Rectal smooth muscle tissue (tissue), 1 donor: ENCODE data around the gene LPCAT1.
A peak's percentile ranks its signal among the peaks of the same experiment; 100 is the strongest.
"Not testable (repeated sequence)": the region's sequence is repeated elsewhere in the genome, so short reads cannot be mapped to it uniquely, and the experiment has no call there.

Source experiments
- H3K27ac ChIP-seq: one replicate; pipeline ENCODE4 v1.7.0; 2013; ENCODE audit warnings: low read depth, low read length, inconsistent platforms
- H3K27me3 ChIP-seq: one replicate; pipeline ENCODE4 v1.7.0; 2013; ENCODE audit warnings: low read length; ENCODE audit not compliant: control insufficient read depth, insufficient read depth
- H3K36me3 ChIP-seq: one replicate; pipeline ENCODE4 v1.7.0; 2013; ENCODE audit warnings: low read length; ENCODE audit not compliant: control insufficient read depth, insufficient read depth
- H3K4me1 ChIP-seq: one replicate; pipeline ENCODE4 v1.7.0; 2013; ENCODE audit warnings: low read length; ENCODE audit not compliant: control insufficient read depth, insufficient read depth
- H3K4me3 ChIP-seq: one replicate; pipeline ENCODE4 v1.7.0; 2013; ENCODE audit warnings: low read length
- H3K9ac ChIP-seq: one replicate; pipeline ENCODE4 v1.7.0; 2013; ENCODE audit warnings: low read length

LPCAT1 gene

GRCh38 chr5:1541702-1542400 lies 18.1 kb upstream of the LPCAT1 start:
- Histone ChIP-seq H3K4me3 (no peak overlapping the region), H3K36me3 (no peaks in the 10 kb centered on the region), H3K4me1 (no peaks in the 10 kb centered on the region), H3K9ac (no peak overlapping the region), H3K27me3 (no peaks in the 10 kb centered on the region), H3K27ac (no peak overlapping the region)

DNA sequence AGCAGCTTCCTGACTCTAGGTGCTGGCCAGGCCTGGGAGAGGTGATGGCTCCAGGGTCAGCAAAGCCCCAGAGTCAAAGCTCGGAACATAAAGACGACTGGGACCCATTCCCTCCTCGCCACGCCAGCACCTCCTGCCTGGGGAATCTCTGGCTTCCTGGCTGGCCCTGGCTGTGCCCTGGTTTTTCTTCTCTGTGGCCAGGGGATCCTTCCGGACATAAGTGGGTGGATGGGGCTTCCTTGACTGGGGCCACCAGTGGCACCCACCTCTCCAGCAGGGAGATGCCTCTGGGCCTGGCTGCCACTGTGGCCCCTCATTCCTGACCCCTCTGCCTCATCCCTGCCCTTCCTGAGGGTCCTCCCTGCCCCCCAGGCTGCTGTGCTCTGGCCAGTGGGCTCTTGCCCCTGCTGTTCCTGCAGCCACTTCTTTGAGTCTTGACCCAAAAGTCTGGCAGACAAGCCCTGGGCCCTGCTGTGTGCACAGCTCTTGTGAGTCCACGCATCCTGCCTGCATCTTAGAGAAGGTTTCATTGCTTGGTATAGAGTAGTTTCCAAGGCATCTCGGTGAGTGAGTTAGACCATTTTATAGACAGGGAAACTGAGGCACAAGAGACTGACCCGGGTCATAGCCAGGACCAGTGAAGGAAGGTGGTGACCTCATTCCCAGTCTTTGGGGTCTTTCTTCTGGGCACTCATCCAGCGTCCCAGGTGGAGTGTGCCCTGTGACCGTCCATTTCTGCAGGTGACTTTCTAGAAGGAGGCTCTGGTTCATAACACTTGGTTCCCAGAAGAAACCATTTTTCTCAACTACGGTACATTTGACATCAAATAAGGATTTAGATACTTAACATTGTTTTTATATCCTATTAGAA lies 17.3 kb upstream of the LPCAT1 start:
- Histone ChIP-seq H3K9ac (no peak overlapping the region), H3K4me1 (no peaks in the 10 kb centered on the region), H3K4me3 (no peak overlapping the region), H3K27ac (no peak overlapping the region), H3K36me3 (no peaks in the 10 kb centered on the region), H3K27me3 (no peaks in the 10 kb centered on the region)

DNA sequence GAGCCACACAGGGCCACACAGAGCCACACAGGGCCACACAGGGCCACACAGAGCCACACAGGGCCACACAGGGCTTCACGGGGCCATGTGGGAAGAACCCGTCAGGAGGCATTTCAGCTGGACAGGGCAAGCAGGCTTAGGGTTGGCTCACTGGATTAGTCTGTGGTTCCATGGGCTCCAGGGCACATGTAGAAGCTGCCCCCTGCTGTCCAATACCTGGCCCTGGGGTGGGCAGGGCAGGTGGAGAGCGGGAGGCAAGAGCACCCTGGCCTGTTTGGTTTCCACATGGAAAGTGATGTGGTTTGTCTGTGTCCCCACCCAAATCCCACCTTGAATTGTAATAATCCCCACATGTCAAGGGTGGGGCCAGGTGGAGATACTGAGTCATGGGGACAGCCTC lies 16.4 kb upstream of the LPCAT1 start:
- H3K27me3 ChIP-seq = no peaks in the 10 kb centered on the region
- no peak overlapping the region for H3K9ac ChIP-seq
- no peak overlapping the region for H3K27ac ChIP-seq
- no peak overlapping the region for H3K4me3 ChIP-seq
- no peaks in the 10 kb centered on the region for H3K4me1 ChIP-seq
- H3K36me3 ChIP-seq = no peaks in the 10 kb centered on the region

GRCh38 chr5:1539393-1540161 lies 15.8 kb upstream of the LPCAT1 start:
- not testable (repeated sequence) for H3K27ac ChIP-seq

GRCh38 chr5:1538741-1539392 lies 15.1 kb upstream of the LPCAT1 start:
- Histone ChIP-seq H3K36me3 (no peaks in the 10 kb centered on the region), H3K4me3 (no peak overlapping the region), H3K27me3 (no peaks in the 10 kb centered on the region), H3K4me1 (no peaks in the 10 kb centered on the region), H3K9ac (no peak overlapping the region), H3K27ac (no peak overlapping the region)

More at GRCh38 chr5:1539393-1540161, 15.8 kb upstream of the LPCAT1 start:
- not testable (repeated sequence) for H3K36me3 ChIP-seq, H3K27me3 ChIP-seq, H3K4me3 ChIP-seq, H3K9ac ChIP-seq, H3K4me1 ChIP-seq

DNA sequence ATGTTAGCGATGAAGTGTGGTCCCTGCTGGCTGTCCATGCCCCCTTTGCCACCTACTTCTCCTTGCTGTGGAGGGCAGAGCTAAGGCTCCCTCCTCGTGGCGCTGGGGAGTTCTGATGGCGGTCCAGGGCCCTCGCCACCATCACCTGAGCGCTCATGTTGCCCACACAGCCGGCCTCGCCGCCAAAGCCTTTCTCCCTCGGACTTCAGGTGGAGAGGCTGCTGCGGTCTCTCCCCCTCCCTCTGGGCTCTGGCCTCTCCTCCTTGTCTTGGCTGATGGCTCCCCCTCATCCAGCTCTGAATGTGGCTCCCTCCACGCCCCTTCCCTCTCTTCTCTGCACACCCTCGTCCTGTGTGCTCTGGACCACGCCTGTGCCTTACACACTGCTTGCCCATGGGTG lies 14.5 kb upstream of the LPCAT1 start:
- H3K27me3 ChIP-seq = no peaks in the 10 kb centered on the region
- H3K36me3 ChIP-seq = no peaks in the 10 kb centered on the region
- H3K4me1 ChIP-seq = no peaks in the 10 kb centered on the region
- no peak overlapping the region for H3K27ac ChIP-seq
- no peak overlapping the region for H3K9ac ChIP-seq
- H3K4me3 ChIP-seq = no peak overlapping the region

- no peak overlapping the region for H3K4me3 ChIP-seq
- H3K36me3 ChIP-seq = no peaks in the 10 kb centered on the region
- no peak overlapping the region for H3K27ac ChIP-seq
- no peaks in the 10 kb centered on the region for H3K4me1 ChIP-seq
- H3K27me3 ChIP-seq = no peaks in the 10 kb centered on the region
- H3K9ac ChIP-seq = no peak overlapping the region
These were observed 13.9 kb upstream of the LPCAT1 start for GRCh38 chr5:1537603-1538154.

DNA sequence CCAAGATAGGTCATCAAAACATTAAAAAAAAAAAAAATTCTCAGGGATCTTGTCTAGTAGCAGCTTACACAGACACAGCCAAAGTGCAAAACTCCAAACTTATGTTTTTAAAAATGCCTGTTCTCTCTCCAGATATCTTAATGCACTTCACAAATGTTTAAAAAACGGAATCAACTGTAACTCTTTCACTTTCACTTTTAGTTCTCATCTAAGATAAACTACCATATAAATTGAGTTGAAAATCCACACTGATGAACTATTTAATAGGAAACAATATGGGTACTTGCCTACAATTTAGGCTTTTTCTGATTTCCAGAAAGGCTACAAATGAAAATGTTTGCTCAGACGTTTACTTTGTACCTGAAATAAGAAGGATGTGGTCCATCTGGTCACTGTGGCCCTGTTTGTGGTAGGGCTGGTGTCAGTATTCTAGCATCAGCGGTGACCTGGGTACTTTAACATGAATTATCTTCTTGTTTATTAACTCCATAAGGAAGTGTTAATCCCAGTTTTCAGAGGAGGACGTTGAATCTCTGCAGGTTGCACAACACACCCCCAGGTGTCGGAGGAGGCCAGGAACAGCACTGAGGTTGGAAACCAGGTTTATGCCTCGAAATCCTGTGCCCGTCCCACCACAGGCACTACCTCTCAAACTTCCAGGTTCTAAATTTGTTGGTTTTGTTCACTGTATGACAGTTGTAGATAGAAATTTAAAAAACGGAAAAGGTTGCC lies 13.3 kb upstream of the LPCAT1 start:
- H3K27ac ChIP-seq = no peak overlapping the region
- H3K36me3 ChIP-seq = no peaks in the 10 kb centered on the region
- H3K4me3 ChIP-seq = peak overlapping the region; percentile 25
- no peaks in the 10 kb centered on the region for H3K4me1 ChIP-seq
- no peaks in the 10 kb centered on the region for H3K27me3 ChIP-seq
- H3K9ac ChIP-seq = no peak overlapping the region

DNA sequence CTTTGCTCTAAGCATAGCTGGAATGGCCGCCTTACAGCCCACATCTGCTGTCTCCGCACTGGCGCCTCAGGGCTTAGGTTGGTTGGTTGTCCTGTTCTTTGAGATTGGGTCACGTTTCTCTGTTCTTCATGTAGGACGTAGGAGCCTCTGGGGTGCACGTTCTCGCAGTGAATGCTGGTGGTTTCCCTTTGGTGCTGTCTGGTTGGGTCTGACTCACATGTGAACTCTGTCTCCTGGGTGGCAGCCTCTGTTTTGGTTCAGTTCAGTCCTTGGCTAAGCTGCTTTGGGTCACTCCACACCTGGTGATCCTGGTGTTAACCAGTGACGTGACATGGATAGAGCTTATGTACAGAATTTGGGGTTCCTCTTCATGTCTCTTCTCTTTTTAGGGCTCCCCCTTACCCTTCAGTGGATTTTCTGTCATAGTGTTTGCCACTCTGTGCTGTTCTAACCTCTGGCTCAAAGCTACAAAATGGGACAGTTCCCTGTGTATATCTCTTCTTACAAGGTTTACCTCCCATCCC lies 12.6 kb upstream of the LPCAT1 start:
- no peak overlapping the region for H3K27ac ChIP-seq
- H3K4me3 ChIP-seq = peak overlapping the region; percentile 25
- no peak overlapping the region for H3K9ac ChIP-seq
- no peaks in the 10 kb centered on the region for H3K4me1 ChIP-seq
- no peaks in the 10 kb centered on the region for H3K36me3 ChIP-seq
- H3K27me3 ChIP-seq = no peaks in the 10 kb centered on the region

- H3K4me3 ChIP-seq = no peak overlapping the region
- H3K27ac ChIP-seq = no peak overlapping the region
- no peaks in the 10 kb centered on the region for H3K4me1 ChIP-seq
- H3K9ac ChIP-seq = no peak overlapping the region
- H3K36me3 ChIP-seq = no peaks in the 10 kb centered on the region
- H3K27me3 ChIP-seq = no peaks in the 10 kb centered on the region
These were observed 11.9 kb upstream of the LPCAT1 start for GRCh38 chr5:1535646-1536045.

DNA sequence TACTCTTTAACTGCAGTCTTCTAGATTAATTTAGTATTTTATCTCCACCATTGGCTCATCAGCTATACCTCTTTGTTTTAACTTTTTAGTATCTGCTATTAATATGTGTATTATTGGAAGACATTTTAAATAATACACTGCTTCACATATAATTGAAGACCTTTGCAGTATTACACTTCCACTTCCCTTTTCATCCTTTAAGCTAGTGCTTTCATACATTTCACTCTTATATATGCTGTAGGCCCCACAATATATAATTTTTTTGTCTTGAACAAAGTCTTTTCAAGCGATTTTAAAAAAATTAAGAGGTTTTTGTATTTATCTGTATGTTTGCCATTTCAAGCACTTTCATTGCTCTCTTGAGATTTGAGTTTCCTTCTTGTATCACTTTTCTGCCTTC lies 8.6 kb upstream of the LPCAT1 start:
- Histone ChIP-seq H3K27ac (no peak overlapping the region), H3K27me3 (no peaks in the 10 kb centered on the region), H3K9ac (no peak overlapping the region), H3K36me3 (no peaks in the 10 kb centered on the region), H3K4me1 (no peaks in the 10 kb centered on the region), H3K4me3 (no peak overlapping the region)
